HPDE6-E6E7 (cell line): ENCODE results near the gene CST7.

Source experiments
- DNase-seq: peaks from one replicate; pipeline ENCODE4 v3.0.0; 2011; ENCODE audit warnings: missing footprints; ENCODE audit errors: extremely low spot score

CST7 gene

DNA sequence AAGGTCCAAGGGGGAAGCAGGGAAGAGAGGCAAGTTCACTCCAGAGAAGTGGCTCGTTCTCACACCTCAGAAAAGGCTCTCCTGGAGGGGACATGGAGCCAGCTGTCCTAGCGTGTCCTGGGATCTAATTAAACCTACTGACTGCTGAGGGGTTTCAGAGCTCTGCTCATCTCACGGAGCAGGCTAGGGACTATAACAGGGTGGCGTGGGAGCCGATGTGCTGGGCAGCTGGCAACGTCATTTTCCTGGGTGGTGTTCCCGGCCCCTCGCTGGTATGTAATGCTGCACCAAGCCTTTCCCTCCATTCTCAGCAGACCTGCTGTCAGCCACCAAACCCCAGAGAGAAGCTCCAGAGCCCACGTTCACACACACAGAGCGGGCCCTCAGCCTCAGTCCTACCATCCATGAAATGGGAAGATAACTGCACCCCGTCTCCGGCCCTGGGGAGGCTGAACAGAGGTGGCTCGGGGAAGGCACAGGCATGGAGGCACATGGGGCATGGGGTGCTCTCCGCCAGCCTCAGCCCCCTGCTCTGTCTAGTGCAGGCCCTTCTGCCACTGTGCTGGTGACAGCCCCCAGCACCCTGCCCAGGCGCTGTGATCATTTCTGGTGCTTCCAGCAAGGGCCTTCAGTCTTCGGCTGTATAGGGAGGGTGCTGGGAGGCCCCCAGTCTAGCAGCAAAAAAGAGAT is 1.9 kb downstream of the CST7 start:
- DNase-seq, result no peak

GRCh38 chr20:24951536-24952083 is 2.5 kb downstream of the CST7 start:
- no peak for DNase-seq

DNA sequence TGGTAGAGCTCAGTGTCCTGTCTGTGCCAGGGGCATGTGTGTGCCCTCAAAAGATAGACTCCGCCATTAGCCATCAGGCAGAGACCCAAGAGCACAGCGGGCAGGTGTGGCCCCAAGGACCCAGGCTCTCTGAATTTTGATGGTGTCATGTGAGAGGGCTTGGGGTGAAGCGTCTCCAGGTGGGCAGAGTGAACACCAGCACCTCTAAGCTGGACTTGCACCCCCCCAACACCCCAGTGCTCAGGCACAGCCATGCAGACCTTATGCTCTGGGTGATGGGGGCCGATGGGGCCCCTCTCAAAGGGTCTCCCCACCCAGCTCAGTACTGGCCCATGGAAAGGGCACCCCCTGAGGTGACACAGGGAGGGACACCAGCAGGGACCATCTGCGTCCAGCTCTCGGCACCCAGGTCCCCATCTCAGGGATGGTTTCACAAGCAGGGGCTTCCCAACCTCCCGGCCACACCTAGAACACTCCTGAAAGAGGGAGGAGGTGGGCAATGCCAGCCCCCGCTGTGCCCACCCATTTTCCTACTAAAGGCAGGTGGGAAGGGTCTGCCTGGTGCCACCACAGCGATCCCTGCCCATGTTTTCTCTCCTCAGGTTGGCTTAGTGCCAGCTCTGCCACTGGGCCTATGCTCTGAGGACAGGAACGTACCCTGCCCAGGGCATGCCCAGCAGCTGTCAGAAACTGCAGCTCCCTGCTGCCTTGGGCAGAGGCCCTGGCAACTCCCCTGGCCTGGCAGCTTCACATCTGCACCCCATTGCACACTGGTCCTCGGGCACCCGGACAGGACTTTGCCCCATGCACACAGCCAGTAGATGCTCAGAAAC is 3.5 kb downstream of the CST7 start:
- DNase-seq, result no peak

DNA sequence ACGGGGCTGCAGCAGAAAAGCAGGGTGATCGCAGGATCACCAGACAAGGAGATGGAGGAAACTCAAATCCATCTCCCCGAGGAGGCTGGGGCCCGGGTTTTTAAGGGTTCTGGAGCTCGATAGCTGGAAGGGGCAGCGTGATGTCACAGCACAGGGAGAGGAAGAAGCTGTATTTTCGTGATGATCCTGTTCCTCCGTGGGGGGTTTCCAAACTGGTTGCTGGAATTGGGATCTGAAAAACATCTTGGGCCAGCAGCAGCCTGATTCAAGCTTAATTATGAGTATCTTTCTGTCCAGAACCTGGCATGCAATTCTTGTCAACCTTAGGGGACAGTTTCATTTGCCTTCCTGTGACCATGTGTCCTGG is 4.1 kb downstream of the CST7 start:
- no peak for DNase-seq

DNA sequence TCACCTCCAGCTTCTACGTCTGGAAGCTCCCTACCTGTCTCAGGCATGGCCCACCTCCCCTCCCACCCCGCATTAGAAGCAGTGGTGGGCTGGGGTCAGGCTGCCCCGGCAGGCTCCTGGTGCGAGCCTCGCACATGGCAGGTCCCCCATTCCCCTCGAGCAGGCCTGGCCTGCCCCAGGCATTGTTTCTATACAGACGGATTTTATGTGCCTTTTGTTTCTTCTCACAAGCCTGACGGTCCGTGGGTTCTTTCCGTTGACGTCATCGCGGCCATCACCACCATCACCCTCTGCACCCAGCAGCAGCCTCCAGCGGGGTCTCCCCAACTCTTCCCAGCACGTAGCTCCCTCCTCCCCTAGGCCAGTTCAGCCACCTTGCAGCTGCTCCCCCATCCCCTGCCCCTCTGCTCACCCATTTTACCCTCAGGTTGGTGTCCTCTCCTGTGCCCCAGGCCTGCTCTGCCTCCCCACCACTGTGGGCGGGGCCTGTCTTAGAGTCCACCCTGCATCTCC is 4.6 kb downstream of the CST7 start:
- no peak for DNase-seq

GRCh38 chr20:24954151-24954550 is 5.1 kb downstream of the CST7 start:
- no peak for DNase-seq

DNA sequence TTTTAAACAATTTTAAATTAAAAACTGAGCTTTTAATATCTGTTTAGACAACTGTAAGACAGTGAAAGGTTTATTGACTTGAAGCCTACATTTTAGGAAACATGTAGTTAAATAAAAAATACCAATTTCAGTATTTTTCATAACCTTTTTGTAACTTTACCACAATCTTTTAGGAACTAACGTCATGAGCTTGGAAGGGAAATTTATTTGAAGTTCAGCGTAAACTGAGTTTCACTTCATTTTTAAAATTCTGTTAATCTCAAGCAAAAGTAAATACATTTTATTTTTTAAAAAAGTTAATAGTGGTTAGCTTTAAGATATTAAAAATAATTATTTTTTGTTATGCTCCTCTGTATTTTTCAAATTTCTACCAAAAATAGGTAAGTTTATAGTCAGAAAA is 5.5 kb downstream of the CST7 start:
- no peak for DNase-seq

DNA sequence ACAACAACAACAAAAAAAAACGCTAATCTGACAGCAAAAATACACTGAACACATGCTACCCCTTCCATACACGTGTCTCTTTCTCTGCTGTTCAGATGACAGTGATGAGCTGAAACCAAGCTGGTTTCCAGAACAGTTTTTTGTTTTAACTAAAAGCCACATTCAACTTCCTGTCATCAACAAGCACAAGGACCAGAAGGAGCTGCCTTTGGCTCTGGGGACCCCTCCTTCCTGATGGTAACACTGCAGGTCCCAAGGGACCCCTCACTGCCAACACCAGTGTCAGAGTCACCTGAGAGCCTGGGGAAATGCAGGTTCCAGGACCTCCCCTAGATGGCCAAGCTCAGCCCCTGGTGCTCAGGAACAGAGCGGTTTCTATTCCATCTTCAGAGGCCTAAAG is 6.0 kb downstream of the CST7 start:
- no peak for DNase-seq

GRCh38 chr20:24956001-24956841 is 7.2 kb downstream of the CST7 start:
- DNase-seq, result no peak

DNA sequence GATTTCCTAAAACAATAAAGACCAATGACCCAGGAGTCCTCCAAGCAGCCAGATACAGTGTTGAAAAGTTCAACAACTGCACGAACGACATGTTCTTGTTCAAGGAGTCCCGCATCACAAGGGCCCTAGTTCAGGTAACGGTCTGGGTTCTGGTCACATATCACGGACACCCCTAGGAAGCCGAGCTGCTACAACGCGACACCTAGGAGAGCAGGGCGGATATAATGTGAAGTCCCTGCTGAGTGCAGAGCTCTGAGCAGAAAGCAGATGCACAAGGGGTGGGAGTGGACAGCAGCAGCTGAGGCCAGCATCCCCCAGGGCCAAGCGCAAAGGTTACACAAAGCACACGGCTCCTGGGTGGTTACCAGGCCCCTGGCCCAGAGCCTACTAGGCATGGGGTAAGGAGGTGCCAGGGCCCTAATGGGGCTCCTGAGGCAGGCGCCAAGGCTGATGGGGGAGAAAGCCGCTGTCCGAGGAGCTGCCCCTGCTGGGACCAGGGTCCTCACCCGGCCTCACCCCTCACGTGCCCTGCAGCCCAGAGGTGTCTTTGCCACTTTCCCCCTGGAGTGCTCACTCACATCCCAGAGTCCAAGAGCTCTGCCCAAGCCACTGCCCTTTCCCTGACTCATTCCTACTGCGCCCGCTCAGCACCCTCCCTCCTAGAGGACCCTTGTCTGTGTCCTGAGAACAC is 8.4 kb downstream of the CST7 start:
- no peak for DNase-seq

DNA sequence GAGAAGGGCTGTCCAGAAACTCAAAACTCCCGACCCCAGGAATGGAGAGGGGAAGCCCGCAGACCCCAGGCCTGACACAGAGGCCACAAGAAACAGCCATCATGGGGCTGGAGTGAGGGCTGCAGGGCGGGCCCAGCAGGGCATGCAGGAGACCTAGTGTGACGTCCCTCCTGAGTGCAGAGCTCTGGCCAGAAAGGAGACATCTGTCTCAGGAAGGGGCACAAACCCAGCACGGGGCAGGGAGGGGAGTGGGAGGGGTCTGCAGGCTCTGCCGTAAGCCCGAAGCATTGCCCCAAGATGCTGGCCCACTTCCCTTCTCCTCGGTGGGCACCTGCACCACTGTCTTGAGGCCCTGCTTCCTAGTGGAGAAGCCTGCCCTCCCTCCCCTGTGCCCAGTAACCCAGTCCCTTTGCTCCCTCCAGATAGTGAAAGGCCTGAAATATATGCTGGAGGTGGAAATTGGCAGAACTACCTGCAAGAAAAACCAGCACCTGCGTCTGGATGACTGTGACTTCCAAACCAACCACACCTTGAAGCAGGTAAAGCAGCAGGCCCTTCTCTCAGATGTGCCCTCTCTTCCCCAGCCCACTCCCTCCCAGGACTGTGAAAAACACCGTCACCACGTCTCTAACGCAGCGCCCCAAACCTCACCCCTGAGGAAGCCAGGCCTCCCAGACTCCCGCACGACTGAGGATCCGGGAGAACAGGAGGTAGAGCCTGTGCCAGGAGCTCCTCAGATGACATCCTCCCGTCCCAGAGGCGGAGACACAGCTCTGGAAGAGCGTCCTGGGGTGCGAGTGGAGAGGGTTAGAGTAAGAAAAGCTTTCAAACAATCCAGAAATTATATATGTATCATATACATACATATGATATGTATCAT is 9.7 kb downstream of the CST7 start:
- no peak for DNase-seq

GRCh38 chr20:24959591-24960301 is 10.7 kb downstream of the CST7 start:
- no peak for DNase-seq

GRCh38 chr20:24960302-24960801 is 11.3 kb downstream of the CST7 start:
- DNase-seq, result no peak

DNA sequence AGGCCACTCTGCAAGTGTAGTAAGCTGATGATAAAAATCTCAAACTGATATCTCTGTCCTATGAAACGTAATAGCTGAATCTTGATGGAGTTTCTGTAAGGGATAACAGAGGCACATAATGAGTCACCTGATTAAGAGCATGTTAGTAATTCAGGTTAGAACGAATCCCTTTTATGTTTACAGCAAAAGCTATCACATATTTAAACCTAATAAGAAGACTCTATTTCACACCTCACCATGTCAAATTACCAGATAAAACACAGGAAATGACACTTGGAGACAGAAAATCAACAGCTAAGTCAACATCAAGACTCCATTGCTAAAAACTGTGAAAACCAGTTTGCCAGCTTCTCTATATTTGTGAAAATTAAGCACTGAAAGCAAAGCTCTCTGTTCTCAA is 11.8 kb downstream of the CST7 start:
- no peak for DNase-seq

- DNase-seq, result no peak
Observed at GRCh38 chr20:24961384-24962181, 12.5 kb downstream of the CST7 start.

- DNase-seq, result no peak
Observed at GRCh38 chr20:24962182-24962492, 13.1 kb downstream of the CST7 start.

- no peak for DNase-seq
Observed at GRCh38 chr20:24962510-24962909, 13.4 kb downstream of the CST7 start.

GRCh38 chr20:24963672-24964505 is 14.8 kb downstream of the CST7 start:
- DNase-seq, result no peak
